Ishikawa (cell line): ENCODE data around the gene ERBB4.

Experiments used
- CEBPB ChIP-seq: IDR thresholded peaks from 2 replicates; pipeline ENCODE4 v1.6.1; 2012
- CREB1 ChIP-seq: IDR thresholded peaks from 2 replicates; pipeline ENCODE4 v1.6.1; 2012; ENCODE audit warnings: low read depth
- EGR1 ChIP-seq: IDR thresholded peaks from 2 replicates; pipeline ENCODE4 v1.6.1; 2012
- MAX ChIP-seq: IDR thresholded peaks from 2 replicates; pipeline ENCODE4 v1.6.1; 2012
- RAD21 ChIP-seq: IDR thresholded peaks from 2 replicates; pipeline ENCODE4 v1.6.1; 2012; ENCODE audit warnings: low read depth
- REST ChIP-seq: IDR thresholded peaks from 2 replicates; pipeline ENCODE4 v1.6.1; 2012; ENCODE audit warnings: low read depth, mild to moderate bottlenecking
- TAF1 ChIP-seq: IDR thresholded peaks from 2 replicates; pipeline ENCODE4 v1.6.1; 2012; ENCODE audit warnings: low read depth, mild to moderate bottlenecking
- TEAD4 ChIP-seq: IDR thresholded peaks from 2 replicates; pipeline ENCODE4 v1.6.1; 2012
- YY1 ChIP-seq: IDR thresholded peaks from 2 replicates; pipeline ENCODE4 v1.6.1; 2012; ENCODE audit warnings: low read depth

- TF ChIP-seq CEBPB: no peak
- TF ChIP-seq CREB1: no peak
- TF ChIP-seq TEAD4: no peak
- TF ChIP-seq RAD21: no peak
- no peak for TF ChIP-seq REST
- TF ChIP-seq EGR1: no peak
- no peak for TF ChIP-seq TAF1
- no peak for TF ChIP-seq YY1
- no peak for TF ChIP-seq MAX
These were observed 738.6 kb downstream of the ERBB4 start for GRCh38 chr2:211800001-211800400.
